Measurements from ENCODE around the gene UVRAG. TPM values are rescaled to one million over a fixed set of nuclear protein-coding genes. Genes with fewer than 3 reads are reported as not detected.

The UVRAG gene
- total and polyA plus RNA-seq, 2 of the 13 experiments (the other 11 are each of a cell fraction or from before 2014, with no cell fraction given), result 9.7 to 17.3 TPM

DNA sequence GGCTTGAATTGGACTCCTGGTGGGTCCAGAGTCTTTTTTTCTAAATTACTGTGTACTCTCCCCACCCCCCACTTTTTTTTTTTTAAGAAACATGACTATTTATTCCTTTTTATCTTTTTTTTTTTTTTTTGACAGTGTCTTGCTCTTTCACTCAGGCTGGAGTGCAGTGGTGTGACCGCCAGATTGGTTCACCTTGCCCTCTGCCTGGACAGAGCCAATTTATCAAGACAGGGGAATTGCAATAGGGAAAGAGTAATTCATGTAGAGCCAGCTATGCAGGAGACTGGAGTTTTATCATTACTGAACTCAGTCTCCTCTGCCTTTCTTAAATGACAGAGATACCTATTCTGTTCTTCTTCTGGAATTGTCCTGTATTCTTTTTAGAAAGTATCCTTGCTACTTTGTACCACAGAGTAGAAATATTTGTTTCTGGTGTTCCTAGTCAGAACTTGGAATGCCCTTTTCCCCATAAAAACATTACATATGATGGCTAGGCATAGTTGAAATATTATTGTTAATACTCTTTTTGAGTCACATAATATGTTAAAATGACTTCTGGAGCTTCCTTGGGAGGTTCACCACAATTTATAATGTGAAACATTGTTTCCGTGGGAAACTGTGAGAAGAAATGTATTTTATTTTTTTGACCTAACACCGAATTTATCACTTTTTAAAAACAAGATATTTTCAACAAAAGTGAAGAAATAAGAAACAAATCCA lies 95.6 kb downstream of the UVRAG start:
- ChIA-PET CTCF (ENCODE audit: low intra/inter-chr PET ratio, low total read pairs) (no interaction called here), POLR2A (no interaction called here)
- H3K9me3 ChIP-seq (ENCODE audit: low read length), result no peaks in the 10 kb centered on the region
- DNase-seq (ENCODE audit: low spot score) (no peak), ATAC-seq (no peak), FAIRE-seq (no peak)
- no peaks in the 10 kb centered on the region for H4K20me1 ChIP-seq (ENCODE audit: insufficient read depth, low read length)
- H3K4me1 ChIP-seq (ENCODE audit: insufficient read depth, low read length), result no peaks in the 10 kb centered on the region
- H3K36me3 ChIP-seq (replicated peaks in 1 of 2; ENCODE audit: control insufficient read depth in 1 of 2, insufficient read depth in 2 of 2, low read length in 2 of 2), result peaks cover 0 to 7% of the 10 kb centered on the region in 2 experiments; a peak in 1 of 5 replicates
- in situ Hi-C loops (cut with HindIII; ENCODE audit: extremely low pct_ligation_motif_present, low pct_unique_long_range_greater_than_20kb) (no loop called here), intact Hi-C loops (cut with micrococcal nuclease; ENCODE audit: unreplicated experiment) (no loop called here)
- WGBS (ENCODE audit: low lambda C conversion rate), result 95% methylated on average over 3 of the region's 3 CpGs
- no peak for TF ChIP-seq ZFP1 (CRISPR knock-in tag; IDR thresholded peaks at IDR 0.05)
- no peak overlapping the region for H2AFZ ChIP-seq (ENCODE audit: low read length)
- H3K79me2 ChIP-seq (ENCODE audit: insufficient read depth, low read length), result no peaks in the 10 kb centered on the region
- H3K27ac ChIP-seq (ENCODE audit: extremely low read length, insufficient read depth, low read length), result no peak overlapping the region
- no peaks in the 10 kb centered on the region for H3K27me3 ChIP-seq (ENCODE audit: control insufficient read depth in 1 of 2, insufficient read depth in 2 of 2, low read length in 2 of 2)
- H3K9ac ChIP-seq (ENCODE audit: insufficient read depth, low read depth, low read length), result no peak overlapping the region
- no peak overlapping the region for H3K4me3 ChIP-seq (replicated peaks in 1 of 3; ENCODE audit: insufficient read depth in 1 of 3, low read depth in 2 of 3, low read length in 3 of 3)
- H3K4me2 ChIP-seq (ENCODE audit: low read depth, low read length), result no peak overlapping the region
- BruUV-seq (replicated peaks), result no TSS peak

DNA sequence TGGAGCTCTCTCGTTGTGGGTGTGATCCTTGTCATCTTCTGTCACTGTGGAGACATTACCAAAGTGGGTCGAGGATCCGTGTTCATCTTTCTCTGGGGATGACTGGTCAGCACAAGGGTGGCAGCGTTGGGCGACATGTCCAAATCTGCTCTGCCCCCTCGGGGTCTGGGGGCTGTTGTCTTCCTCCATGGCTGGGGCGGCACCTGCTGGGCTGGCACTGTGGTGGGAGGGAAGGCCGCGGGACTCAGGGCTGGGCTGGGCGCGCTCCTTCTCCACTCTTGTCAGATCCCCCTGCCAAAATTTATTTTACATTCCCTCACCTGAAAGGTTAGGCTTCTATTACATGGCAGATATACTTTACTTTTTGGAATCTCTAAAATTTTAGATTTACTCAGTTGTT lies 96.4 kb downstream of the UVRAG start:
- CTCF ChIA-PET (ENCODE audit: low intra/inter-chr PET ratio, low total read pairs), result no interaction called here
- no TSS peak for BruUV-seq (replicated peaks)
- no peak overlapping the region for H3K9ac ChIP-seq (ENCODE audit: insufficient read depth, low read depth, low read length)
- 99% methylated on average over 8 of the region's 11 CpGs for WGBS (ENCODE audit: low lambda C conversion rate)
- no peak overlapping the region for H3K4me2 ChIP-seq (ENCODE audit: low read depth, low read length)
- no peaks in the 10 kb centered on the region for H3K79me2 ChIP-seq (ENCODE audit: insufficient read depth, low read length)
- intact Hi-C loops (cut with micrococcal nuclease; ENCODE audit: unreplicated experiment), result no loop called here
- H3K4me3 ChIP-seq (replicated peaks in 1 of 3; ENCODE audit: insufficient read depth in 1 of 3, low read depth in 2 of 3, low read length in 3 of 3), result no peak overlapping the region
- H3K4me1 ChIP-seq (ENCODE audit: insufficient read depth, low read length), result no peaks in the 10 kb centered on the region
- no peak overlapping the region for H2AFZ ChIP-seq (ENCODE audit: low read length)
- no peaks in the 10 kb centered on the region for H3K27me3 ChIP-seq (ENCODE audit: control insufficient read depth in 1 of 2, insufficient read depth in 2 of 2, low read length in 2 of 2)
- H3K9me3 ChIP-seq (ENCODE audit: low read length), result no peaks in the 10 kb centered on the region
- ATAC-seq (no peak), FAIRE-seq (no peak), DNase-seq (ENCODE audit: low spot score) (no peak)
- H3K36me3 ChIP-seq (replicated peaks in 1 of 2; ENCODE audit: control insufficient read depth in 1 of 2, insufficient read depth in 2 of 2, low read length in 2 of 2), result peaks cover 0 to 7% of the 10 kb centered on the region in 2 experiments; a peak in 1 of 5 replicates
- no peak overlapping the region for H3K27ac ChIP-seq (ENCODE audit: extremely low read length, insufficient read depth, low read length)
- no peaks in the 10 kb centered on the region for H4K20me1 ChIP-seq (ENCODE audit: insufficient read depth, low read length)
- POLR2A ChIA-PET, result no interaction called here
- in situ Hi-C loops (cut with HindIII; ENCODE audit: extremely low pct_ligation_motif_present, low pct_unique_long_range_greater_than_20kb), result no loop called here
- no peak for TF ChIP-seq ZMYM4 (CRISPR knock-in tag; IDR thresholded peaks at IDR 0.05)
- TF ChIP-seq, protein P1, sequence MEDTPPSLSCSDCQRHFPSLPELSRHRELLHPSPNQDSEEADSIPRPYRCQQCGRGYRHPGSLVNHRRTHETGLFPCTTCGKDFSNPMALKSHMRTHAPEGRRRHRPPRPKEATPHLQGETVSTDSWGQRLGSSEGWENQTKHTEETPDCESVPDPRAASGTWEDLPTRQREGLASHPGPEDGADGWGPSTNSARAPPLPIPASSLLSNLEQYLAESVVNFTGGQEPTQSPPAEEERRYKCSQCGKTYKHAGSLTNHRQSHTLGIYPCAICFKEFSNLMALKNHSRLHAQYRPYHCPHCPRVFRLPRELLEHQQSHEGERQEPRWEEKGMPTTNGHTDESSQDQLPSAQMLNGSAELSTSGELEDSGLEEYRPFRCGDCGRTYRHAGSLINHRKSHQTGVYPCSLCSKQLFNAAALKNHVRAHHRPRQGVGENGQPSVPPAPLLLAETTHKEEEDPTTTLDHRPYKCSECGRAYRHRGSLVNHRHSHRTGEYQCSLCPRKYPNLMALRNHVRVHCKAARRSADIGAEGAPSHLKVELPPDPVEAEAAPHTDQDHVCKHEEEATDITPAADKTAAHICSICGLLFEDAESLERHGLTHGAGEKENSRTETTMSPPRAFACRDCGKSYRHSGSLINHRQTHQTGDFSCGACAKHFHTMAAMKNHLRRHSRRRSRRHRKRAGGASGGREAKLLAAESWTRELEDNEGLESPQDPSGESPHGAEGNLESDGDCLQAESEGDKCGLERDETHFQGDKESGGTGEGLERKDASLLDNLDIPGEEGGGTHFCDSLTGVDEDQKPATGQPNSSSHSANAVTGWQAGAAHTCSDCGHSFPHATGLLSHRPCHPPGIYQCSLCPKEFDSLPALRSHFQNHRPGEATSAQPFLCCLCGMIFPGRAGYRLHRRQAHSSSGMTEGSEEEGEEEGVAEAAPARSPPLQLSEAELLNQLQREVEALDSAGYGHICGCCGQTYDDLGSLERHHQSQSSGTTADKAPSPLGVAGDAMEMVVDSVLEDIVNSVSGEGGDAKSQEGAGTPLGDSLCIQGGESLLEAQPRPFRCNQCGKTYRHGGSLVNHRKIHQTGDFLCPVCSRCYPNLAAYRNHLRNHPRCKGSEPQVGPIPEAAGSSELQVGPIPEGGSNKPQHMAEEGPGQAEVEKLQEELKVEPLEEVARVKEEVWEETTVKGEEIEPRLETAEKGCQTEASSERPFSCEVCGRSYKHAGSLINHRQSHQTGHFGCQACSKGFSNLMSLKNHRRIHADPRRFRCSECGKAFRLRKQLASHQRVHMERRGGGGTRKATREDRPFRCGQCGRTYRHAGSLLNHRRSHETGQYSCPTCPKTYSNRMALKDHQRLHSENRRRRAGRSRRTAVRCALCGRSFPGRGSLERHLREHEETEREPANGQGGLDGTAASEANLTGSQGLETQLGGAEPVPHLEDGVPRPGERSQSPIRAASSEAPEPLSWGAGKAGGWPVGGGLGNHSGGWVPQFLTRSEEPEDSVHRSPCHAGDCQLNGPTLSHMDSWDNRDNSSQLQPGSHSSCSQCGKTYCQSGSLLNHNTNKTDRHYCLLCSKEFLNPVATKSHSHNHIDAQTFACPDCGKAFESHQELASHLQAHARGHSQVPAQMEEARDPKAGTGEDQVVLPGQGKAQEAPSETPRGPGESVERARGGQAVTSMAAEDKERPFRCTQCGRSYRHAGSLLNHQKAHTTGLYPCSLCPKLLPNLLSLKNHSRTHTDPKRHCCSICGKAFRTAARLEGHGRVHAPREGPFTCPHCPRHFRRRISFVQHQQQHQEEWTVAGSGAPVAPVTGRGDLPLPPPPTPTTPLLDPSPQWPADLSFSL (CRISPR knock-in tag; IDR thresholded peaks at IDR 0.05), result no peak
- no peak for TF ChIP-seq ZNF747 (CRISPR knock-in tag; IDR thresholded peaks at IDR 0.05; ENCODE audit: borderline replicate concordance)
- TF ChIP-seq ZNF251 (CRISPR knock-in tag; IDR thresholded peaks at IDR 0.05), result no peak
- TF ChIP-seq, protein P2, sequence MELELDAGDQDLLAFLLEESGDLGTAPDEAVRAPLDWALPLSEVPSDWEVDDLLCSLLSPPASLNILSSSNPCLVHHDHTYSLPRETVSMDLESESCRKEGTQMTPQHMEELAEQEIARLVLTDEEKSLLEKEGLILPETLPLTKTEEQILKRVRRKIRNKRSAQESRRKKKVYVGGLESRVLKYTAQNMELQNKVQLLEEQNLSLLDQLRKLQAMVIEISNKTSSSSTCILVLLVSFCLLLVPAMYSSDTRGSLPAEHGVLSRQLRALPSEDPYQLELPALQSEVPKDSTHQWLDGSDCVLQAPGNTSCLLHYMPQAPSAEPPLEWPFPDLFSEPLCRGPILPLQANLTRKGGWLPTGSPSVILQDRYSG (CRISPR knock-in tag; IDR thresholded peaks at IDR 0.05), result no peak
- no peak for TF ChIP-seq SRSF1 (optimal IDR thresholded peaks at IDR 0.05; ENCODE audit: low read depth, low read length)
- TF ChIP-seq, protein P3, sequence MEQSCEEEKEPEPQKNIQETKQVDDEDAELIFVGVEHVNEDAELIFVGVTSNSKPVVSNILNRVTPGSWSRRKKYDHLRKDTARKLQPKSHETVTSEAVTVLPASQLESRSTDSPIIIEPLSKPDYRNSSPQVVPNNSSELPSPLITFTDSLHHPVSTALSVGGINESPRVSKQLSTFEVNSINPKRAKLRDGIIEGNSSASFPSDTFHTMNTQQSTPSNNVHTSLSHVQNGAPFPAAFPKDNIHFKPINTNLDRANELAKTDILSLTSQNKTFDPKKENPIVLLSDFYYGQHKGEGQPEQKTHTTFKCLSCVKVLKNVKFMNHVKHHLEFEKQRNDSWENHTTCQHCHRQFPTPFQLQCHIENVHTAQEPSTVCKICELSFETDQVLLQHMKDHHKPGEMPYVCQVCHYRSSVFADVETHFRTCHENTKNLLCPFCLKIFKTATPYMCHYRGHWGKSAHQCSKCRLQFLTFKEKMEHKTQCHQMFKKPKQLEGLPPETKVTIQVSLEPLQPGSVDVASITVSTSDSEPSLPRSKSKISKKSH (CRISPR knock-in tag; IDR thresholded peaks at IDR 0.05; ENCODE audit: borderline replicate concordance), result no peak

Data from HepG2 (cell line).